ACHN (cell line): ENCODE measurements around the gene JPH3.
A peak's percentile ranks its signal among the peaks of the same experiment; 100 is the strongest.
"Not testable (repeated sequence)": the region's sequence is repeated elsewhere in the genome, so short reads cannot be mapped to it uniquely, and the experiment has no call there.

Experiments used
- DNase-seq: peaks from one replicate; pipeline ENCODE4 v3.0.0-alpha.2; 2015
- in situ Hi-C: cut with HindIII; loops from 2 replicates; pipeline ENCODE4 v1.10.0; 2017; ENCODE audit warnings: low sequenced_read_pairs, low pct_ligation_motif_present, low pct_unique_long_range_greater_than_20kb

The JPH3 gene

DNA sequence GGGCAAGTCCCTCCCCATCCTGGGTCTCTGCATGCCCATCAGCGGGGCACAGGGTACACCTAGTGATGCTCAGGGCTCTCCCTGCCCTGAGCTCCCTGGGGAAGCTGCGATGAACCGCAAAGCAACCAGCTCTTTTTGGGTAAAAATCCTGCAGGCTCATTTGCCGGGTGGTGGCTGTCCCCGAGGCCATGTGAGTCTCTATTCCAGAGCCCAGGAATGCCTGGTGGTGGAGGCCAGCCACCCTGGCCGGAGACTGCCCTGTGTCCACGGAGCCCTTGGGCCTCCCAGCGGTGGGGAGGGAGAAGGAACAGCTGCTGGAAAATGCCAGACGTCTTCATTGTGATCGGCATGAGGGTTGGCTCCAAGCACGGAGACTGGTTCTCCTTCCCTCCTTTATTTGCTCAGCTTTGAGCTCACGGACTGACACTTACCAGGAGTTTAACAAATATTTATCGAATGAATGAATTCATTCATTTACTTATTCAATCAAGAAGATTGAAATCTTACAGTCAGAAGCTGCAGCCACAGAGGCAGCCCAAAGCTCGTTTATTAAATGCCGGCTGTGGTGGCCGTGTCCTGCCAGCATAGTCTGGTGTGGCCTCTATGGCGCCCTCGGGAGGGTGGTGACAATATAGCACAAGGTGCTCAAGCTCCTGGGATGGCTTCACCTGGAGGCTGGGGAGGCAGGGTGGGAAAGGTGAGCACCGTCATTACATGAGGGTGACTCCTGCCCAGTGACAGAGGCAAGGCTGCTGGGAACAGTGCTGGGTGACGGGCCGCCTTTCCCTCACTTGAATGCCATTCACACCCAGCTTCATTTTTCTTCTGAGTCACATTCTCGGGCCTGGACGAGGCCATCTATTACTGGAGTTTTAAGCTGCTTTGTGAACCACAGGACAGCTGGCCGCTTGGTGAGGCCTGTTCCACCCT lies 31.1 kb upstream of the JPH3 start:
- in situ Hi-C loops = no loop called here

DNA sequence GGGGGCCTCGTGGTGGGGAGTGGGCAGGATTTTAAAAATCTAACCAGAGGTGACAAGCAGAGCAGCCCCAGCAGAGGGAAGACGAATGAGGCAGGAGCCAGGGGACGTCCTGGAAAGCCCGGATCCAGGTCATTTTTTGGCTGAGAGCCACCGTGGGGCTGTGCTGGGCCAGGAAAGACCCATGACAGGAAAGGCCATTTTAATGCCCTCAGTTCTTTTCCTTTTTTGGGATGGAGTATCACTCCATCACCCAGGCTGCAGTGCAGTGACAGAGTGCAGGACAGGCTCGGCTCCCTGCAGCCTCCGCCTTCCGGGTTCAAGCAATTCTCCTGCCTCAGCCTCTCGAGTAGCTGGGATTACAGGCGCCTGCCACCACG lies 30.5 kb upstream of the JPH3 start:
- in situ Hi-C loops = no loop called here
- DNase-seq = no peak

More for the DNA sequence above, 31.1 kb upstream of the JPH3 start:
- DNase-seq = no peak

DNA sequence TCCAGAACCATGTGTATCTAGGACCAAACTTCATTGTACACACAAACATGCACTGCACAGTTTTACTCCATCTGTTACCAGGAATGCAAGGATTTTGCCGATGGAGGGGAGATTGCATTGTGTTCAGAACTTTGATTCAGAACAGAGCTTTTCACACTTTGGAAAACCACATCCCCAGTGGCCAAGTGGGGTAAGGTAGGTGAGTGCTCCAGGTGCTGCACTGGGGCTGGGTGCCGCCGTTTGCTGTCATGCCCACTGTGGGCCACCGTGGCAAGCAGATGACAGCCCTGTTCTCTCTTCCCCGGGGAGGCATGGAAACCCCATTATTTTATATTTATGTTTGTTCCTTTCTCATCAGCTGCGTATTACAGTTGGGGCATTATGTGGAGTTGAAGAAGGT lies 29.3 kb upstream of the JPH3 start:
- DNase-seq = no peak
- in situ Hi-C loops = no loop called here

DNA sequence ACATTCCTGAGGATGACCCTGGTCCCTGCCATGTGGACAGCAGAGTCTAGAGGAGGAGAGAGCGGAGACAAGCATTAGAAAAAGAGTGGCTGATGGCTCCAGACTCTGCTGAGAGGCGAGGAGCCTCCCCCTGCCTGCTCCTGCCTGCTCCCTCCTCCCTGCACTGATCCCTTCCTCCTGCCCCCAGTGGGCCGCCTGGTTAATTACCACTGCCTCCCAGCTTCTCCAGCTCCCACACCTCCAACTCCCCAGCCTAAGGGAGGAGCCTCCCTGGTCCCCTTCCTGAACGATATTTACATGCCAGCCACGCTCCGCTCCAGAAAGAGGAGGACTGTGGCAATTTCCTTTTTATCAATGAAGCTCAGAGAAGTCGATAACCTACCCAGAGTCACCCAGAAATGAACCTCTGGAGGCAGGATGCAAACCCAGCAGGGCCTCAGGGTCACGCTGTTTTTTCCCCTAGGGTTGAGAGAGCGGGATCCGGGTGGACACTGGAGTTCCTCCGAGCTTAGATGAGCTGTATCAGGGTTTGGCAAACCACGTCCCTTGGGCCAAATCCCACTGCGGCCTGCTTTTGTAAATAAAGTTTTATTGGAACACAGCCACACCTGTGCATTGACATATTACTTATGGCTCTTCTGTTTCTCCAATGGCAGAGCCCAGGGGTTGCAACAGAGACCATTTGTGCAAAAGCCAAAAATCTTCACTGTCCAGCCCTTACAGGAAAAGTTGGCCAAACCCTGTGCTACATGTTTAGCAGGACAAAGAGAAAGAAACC lies 27.1 kb upstream of the JPH3 start:
- in situ Hi-C loops = no loop called here
- DNase-seq = no peak

DNA sequence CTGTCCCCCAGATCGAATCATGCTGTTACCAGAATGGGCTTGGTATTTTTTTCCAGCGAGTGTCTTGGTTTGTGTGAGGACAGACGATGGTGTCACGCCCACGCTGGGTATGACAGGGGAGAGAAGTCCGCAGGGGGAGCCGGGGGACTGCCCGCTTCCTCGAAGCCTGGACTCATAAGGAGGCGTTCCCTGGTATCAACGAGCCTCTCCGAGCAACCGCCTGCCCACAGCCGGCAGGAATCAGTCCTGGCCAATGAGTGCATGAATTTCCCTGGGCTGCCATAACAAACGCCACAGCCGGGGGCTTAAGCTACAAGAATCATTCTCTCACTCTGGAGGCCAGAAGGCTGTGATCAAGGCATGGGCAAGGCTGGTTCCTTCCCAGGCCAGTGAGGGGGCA lies 26.1 kb upstream of the JPH3 start:
- no peak for DNase-seq
- in situ Hi-C loops = no loop called here

DNA sequence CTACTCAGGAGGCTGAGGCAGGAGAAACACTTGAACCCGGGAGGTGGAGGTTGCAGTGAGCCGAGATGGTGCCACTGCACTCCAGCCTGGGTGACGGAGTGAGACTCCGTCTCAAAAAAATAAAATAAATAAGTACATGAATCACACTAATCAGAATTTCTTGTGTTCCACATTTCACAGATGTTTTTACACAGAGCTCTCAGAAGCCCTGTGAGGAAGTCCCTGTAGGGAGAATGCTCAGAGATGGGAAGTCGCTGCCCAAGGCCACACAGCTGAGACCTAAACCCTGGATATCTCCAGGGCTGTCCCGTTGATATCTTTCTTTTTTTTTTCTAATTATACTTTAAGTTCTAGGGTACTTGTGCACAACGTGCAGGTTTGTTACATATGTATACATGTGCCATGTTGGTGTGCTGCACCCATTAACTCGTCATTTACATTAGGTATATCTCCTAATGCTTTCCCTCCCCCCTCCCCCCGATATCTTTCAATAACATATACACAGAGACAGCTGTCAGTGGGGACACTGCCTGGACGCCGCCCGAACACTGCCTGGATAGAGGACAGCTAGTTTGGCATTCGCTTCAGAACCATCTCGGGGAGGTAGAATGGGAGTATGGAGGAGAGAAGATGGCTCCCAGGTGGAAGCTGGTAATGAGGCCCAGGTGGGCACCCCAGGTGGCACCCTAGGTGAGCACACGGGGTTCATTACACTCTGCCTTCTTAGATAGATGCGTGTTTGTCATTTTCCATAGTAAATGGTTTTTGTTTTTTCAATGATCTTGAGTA lies 24.0 kb upstream of the JPH3 start:
- in situ Hi-C loops, DNase-seq: not testable (repeated sequence)

DNA sequence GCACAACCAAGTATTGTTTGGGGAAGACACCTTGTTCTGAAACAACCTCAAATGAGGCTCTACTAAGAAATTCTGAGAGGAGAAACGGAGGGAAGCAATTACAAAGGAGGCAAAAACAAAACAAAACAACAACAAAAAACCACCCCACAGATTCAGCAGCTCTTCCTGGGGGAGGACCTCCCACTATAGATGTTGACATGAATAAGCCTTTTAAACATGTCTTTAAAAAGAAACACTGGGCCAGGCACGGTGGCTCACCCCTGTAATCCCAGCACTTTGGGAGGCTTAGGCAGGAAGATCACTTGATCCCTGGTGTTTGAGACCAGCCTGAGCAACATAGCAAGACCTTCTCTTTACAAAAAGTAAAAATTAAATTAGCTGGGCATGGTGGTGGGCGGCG lies 22.6 kb upstream of the JPH3 start:
- in situ Hi-C loops = no loop called here
- no peak for DNase-seq

DNA sequence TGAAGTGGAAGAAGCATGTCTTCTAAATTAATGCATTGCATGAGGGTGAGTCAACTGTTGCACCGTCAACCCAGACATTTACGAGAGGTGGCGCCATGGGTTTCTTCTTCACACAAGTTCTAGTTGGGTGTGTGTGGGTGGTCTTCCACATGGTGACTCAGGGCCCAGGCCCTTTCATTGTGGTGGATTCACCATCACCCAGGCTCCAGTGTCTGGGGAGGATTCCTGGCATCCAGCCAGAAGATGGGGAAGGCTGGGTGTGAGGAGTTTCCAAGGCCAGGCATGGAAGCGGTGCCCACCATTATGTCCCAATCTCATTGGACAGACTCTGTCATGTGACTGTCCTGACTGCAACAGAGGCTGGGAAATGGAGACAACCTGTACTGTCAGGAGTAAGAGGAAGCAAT lies 21.4 kb upstream of the JPH3 start:
- DNase-seq = peak; percentile 48
- in situ Hi-C loops = no loop called here

DNA sequence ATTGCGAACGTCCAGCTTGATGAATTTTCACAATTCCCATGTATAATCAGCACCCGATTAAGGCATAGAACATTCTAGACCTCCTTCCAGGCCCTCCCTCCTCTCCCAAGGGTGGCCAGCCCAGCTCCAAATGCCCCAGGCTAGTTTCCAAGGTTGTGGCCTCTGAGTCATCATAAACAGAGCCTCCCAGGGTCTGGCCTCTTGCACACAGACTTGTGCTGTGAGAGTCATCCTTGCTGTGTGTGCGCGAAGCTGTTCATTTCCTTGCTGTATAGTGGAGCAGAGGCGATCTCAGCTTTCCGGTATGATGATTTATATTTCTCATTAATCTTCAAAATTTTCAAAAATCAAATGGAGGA lies 20.5 kb upstream of the JPH3 start:
- in situ Hi-C loops = no loop called here

DNA sequence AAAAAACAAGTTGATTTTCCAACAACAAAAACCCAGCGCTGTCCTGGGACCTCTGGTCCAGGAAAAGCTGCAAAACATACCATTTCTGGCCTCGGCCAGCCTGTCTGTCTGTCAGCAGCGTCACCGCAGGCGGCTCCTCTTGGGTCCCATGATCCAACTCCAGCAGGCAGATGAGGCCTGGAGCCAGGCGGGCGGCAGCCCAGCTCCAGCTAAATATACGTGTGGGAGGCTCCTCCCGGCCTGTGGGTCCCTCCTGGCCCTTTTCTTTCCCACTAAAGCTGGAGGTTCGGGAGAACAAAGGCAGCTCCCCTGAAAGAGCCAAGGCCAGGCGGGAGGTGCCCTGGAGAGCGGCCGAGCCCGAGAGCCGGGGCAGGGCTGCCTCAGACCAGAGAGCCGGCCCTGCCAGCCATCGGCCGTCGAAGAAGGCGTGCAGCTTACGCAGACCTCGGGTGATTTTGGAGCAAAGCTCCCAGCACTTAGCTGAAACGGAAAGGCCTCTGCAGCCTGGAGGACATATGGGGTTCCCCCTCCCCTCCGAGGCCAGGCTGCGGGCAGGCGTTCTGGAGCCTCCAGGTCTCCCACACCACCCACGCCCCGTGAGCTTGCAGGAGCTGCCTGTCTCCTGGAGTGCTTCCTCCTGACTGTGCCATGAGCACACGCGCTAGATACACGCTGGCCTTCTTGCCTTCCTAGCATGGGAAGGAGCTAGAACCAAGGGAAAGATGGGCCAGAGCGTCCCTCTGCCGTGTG lies 19.9 kb upstream of the JPH3 start:
- DNase-seq = peak; percentile 79
- in situ Hi-C loops = no loop called here

More for the DNA sequence above, 20.5 kb upstream of the JPH3 start:
- peak; percentile 99 for DNase-seq

DNA sequence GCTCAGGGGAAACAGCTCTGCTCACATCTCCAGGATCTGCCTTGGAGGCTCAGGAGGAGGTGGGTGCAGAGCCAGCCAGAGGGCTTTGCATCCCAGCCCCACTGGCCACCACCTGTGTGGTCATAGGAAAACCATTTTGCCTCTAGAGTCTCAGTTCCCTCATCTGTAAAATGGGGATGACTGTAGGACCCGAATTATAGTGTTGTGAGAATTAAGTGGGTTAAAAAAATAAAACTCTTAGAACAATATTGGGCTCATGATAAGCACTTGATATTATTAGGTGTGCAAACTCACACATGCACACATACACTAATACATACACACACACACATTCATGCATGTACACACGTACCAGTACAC lies 19.4 kb upstream of the JPH3 start:
- in situ Hi-C loops = no loop called here

DNA sequence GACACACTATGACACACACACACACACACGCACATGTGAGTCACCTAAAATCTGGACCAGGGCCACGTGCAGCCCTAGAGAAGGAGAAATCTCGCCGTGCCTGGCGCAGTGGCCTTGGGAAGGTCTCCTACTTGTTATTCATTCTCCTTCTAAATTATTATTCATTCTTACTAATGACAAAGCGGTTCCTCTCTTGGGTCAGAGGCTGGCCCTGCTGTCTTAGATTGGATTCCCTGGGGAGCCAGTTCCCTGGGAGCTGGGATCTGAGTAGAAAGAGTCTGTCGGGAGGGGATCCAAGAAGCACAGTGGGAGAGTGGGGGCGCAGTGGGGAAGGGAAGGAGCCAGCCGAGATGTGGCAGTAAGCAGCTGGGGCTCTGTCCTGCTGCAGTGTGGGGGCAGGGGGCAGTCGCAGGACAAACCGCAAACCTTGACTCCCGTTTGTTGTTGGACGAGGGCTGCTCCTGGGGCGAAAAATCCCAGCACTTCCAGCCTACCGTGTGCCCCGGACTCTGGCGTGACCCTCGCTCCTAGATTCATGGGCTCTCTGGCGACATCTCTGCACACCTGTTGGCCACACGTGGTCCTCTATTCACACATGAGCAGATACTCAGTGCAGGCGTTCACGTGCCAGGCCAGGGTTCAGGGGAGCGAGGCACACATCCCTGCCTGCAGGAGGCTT lies 18.7 kb upstream of the JPH3 start:
- no peak for DNase-seq

More for the DNA sequence above, 19.4 kb upstream of the JPH3 start:
- no peak for DNase-seq

DNA sequence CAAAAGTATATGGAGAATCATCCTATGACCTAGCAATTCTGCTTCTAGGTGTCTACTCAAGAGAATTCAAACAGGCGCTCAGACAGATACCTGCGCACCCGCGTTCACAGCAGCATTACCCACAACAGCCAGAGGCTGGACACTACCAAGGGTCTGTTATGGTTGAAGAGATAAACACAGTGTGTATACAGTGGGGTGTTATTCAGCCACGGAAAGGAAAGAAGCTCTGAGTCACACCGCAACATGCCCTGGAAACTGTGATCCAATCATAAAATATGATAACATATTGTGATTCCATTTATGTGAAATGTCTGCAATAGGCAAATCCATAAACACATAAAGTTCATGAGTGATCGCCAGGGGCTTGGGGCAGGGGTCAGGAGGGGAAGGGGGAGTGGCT lies 18.0 kb upstream of the JPH3 start:
- in situ Hi-C loops = no loop called here
- no peak for DNase-seq

More for the DNA sequence above, 18.7 kb upstream of the JPH3 start:
- in situ Hi-C loops = no loop called here

DNA sequence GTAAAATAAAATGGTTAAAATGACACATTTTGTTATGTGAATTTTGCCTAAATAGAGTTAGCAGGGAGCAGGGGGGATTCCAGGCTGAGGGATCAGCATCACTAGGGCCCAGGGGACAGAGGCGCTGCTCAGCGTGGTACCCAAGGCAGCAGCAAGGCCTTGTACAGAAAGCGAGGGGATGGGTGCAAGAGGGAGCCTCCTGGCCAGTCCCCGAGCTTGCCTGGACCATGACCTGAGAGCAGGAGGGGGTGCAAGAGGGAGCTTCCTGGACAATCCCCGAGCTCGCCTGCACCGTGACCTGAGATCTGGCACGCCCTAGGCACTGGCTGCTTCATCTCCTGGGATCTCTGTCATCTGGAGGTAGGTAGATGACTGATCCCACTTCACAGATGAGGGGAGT lies 17.3 kb upstream of the JPH3 start:
- in situ Hi-C loops = no loop called here
- DNase-seq = no peak

DNA sequence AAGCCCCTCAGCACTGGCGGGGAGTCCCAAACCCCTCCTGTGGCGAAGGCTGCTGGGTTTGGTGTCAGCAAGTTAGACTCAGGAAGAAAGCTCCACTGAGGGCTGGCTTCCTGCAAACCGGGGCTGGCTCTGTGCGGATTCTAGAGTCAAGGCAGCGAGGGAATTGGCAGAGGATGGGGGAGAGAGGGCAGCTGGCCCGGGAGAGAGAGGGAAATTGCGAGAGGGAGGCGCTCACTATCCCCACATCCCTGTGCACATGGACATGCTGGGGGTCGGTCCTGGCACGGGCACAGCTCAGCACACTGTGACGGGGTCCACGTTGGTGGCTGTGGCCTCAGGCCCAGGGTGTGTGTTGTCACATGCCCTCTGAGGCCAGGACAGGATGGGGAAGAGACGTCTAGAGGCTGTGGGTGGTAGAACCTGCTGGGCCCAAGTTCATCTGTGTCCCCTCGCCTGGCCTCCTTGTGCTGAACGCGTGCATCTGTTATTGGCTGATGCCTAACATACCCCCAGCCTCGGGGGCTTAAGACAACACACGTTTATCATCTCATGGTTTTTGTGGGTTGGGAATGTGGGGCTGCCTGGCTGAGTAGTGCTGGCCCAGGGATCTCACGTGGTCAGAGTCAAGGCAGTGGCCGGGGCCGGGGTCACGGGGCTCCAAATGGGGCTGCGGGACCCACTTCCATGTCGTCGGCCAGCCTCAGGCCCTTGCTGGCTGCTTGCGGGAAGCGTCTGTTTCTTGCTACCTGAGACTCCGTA lies 16.7 kb upstream of the JPH3 start:
- in situ Hi-C loops = no loop called here
- no peak for DNase-seq

DNA sequence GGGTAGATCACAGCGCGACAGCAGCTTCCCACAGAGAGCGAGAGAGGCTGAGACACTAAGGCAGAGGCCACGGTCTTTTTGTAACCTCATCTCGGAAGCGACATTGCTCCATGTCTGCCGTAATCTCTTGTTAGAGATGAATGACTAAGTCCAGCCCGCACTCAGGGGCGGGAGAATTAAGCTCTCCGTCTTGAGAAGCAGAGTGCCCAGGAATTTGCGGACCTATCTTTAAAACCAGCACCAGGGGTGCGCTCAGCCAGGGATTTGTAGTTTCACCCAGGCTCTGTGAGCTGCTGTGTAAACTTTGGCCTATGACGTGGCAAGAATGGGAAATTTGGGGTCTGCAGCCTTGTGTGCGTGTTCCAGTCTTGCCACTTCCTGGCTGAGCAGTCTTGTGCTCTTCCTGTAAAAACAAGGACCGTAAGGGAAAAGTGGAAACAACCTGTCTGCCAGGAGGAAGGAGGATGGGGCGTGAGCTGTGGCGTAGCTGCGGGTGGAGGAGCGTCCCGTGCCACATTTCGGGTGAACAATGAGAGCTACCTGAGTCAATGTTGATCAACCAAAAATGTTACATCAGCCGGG lies 16.0 kb upstream of the JPH3 start:
- in situ Hi-C loops = no loop called here
- DNase-seq = no peak

DNA sequence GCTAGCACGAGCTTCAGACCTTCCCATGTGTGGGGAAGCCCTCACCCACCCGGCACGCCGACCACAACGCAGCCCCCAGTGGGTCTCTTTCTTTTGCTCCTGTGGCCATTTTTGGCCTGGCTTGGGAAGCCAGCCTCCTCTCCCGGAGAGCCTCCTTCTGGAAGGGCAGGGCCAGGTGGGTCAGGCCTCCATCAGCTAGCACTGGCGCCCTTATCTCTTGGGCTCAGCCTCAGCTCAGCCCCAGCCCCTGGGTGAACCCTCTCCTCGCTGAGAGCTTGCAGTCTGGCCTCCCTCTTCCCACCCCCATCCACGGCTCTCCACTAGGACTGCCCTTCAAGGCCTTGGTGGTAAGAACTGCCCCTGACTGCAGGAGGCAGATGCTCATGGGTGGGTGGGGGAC lies 14.7 kb upstream of the JPH3 start:
- no peak for DNase-seq
- in situ Hi-C loops = no loop called here
